Kasumi-1 (cell line): ENCODE results near the gene VPS11.

Experiments used
- DNase-seq, 2 experiments: peaks; one replicate each; lab custom pipeline; 2025; lab: John Stamatoyannopoulos, UW

Gene VPS11

GRCh38 chr11:119081682-119082260 is 14.2 kb downstream of the VPS11 start:
- no peak for DNase-seq

GRCh38 chr11:119084663-119085436 is 17.2 kb downstream of the VPS11 start, which contains the start of gene HMBS:
Gene HMBS, plus strand, starts transcription at chr11:119084881. Its CDS starts 153 bp downstream, at chr11:119085034.
- peak; percentile 94 to 95 for DNase-seq

GRCh38 chr11:119085437-119085847 is 17.8 kb downstream of the VPS11 start:
- peak in 1 of 2 experiments; percentile 58 for DNase-seq

GRCh38 chr11:119087123-119087522 is 19.5 kb downstream of the VPS11 start:
- DNase-seq: no peak

- no peak for DNase-seq
These were observed 20.2 kb downstream of the VPS11 start for GRCh38 chr11:119087747-119088241.

GRCh38 chr11:119088406-119088805 is 20.8 kb downstream of the VPS11 start:
- DNase-seq: no peak

GRCh38 chr11:119089319-119089718 is 21.7 kb downstream of the VPS11 start:
- DNase-seq: no peak

GRCh38 chr11:119091178-119091577 is 23.6 kb downstream of the VPS11 start:
- peak in 1 of 2 experiments; percentile 5 for DNase-seq

- no peak for DNase-seq
These were observed 24.6 kb downstream of the VPS11 start for GRCh38 chr11:119091966-119092879.

- DNase-seq: peak in 1 of 2 experiments; percentile 18
These were observed 25.5 kb downstream of the VPS11 start for GRCh38 chr11:119092880-119093842.

GRCh38 chr11:119093942-119094815 is 26.6 kb downstream of the VPS11 start:
- DNase-seq: peak in 1 of 2 experiments; percentile 11

GRCh38 chr11:119094816-119095065 is 27.1 kb downstream of the VPS11 start:
- DNase-seq: peak in 1 of 2 experiments; percentile 35

GRCh38 chr11:119095066-119095880 is 27.7 kb downstream of the VPS11 start:
- peak; percentile 99 for DNase-seq

GRCh38 chr11:119099711-119100110 is 32.1 kb downstream of the VPS11 start:
- DNase-seq: no peak

- peak; percentile 70 to 78 for DNase-seq
These were observed 32.8 kb downstream of the VPS11 start for GRCh38 chr11:119100246-119100970.

GRCh38 chr11:119100994-119101758 is 33.6 kb downstream of the VPS11 start:
- DNase-seq: no peak

- peak; percentile 96 to 97 for DNase-seq
These were observed 34.3 kb downstream of the VPS11 start, which contains the start of gene DPAGT1 for GRCh38 chr11:119101759-119102423. Gene DPAGT1, minus strand, starts transcription at chr11:119101853. Its CDS starts 198 bp downstream, at chr11:119101655.
